ENCODE data around the gene CAMK2A.

The CAMK2A gene

DNA sequence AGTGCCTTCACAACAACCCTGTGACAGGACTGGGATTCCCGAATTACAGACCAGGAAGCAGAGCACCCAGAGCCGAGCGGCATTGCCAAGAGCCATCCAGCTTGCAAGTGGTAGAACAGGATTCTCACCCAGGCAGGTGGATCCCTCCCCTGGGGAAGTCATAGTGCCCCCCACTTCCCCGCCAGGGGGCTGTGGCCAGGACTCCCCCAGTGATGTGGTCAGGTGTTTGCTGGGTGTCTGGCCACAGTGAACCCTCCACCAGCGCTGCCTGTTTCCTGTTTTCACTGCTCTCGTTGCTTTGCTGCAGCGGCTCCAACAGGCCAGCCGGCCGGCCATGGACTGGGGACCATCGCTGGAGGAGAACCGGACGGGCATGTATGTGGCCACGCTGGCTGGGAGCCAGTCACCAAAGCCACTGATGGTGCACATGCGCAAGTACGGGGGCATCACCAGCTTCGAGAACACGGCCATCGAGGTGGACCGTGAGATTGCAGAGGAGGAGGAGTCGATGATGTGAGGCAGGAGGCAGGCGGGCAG lies 80.4 kb downstream of the CAMK2A start:
- H3K27me3 ChIP-seq (ENCODE audit: control insufficient read depth, insufficient read depth, low read length) = no peaks in the 10 kb centered on the region
- no peaks in the 10 kb centered on the region for H3K4me1 ChIP-seq
- H3K79me2 ChIP-seq = no peaks in the 10 kb centered on the region
- no peak overlapping the region for H2AFZ ChIP-seq
- H3K27ac ChIP-seq = no peak overlapping the region
- H3K9me3 ChIP-seq (ENCODE audit: control insufficient read depth, low read length) = no peaks in the 10 kb centered on the region
- H3K4me3 ChIP-seq (ENCODE audit: low read depth, low read length) = no peak overlapping the region
- H3K36me3 ChIP-seq (ENCODE audit: control insufficient read depth, insufficient read depth, low read length) = no peaks in the 10 kb centered on the region
- H3K9ac ChIP-seq = no peak overlapping the region
- TF ChIP-seq, protein P1, sequence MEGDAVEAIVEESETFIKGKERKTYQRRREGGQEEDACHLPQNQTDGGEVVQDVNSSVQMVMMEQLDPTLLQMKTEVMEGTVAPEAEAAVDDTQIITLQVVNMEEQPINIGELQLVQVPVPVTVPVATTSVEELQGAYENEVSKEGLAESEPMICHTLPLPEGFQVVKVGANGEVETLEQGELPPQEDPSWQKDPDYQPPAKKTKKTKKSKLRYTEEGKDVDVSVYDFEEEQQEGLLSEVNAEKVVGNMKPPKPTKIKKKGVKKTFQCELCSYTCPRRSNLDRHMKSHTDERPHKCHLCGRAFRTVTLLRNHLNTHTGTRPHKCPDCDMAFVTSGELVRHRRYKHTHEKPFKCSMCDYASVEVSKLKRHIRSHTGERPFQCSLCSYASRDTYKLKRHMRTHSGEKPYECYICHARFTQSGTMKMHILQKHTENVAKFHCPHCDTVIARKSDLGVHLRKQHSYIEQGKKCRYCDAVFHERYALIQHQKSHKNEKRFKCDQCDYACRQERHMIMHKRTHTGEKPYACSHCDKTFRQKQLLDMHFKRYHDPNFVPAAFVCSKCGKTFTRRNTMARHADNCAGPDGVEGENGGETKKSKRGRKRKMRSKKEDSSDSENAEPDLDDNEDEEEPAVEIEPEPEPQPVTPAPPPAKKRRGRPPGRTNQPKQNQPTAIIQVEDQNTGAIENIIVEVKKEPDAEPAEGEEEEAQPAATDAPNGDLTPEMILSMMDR (IDR thresholded peaks at IDR 0.05) = no peak
- no peak overlapping the region for H3K4me2 ChIP-seq (ENCODE audit: low read length)

DNA sequence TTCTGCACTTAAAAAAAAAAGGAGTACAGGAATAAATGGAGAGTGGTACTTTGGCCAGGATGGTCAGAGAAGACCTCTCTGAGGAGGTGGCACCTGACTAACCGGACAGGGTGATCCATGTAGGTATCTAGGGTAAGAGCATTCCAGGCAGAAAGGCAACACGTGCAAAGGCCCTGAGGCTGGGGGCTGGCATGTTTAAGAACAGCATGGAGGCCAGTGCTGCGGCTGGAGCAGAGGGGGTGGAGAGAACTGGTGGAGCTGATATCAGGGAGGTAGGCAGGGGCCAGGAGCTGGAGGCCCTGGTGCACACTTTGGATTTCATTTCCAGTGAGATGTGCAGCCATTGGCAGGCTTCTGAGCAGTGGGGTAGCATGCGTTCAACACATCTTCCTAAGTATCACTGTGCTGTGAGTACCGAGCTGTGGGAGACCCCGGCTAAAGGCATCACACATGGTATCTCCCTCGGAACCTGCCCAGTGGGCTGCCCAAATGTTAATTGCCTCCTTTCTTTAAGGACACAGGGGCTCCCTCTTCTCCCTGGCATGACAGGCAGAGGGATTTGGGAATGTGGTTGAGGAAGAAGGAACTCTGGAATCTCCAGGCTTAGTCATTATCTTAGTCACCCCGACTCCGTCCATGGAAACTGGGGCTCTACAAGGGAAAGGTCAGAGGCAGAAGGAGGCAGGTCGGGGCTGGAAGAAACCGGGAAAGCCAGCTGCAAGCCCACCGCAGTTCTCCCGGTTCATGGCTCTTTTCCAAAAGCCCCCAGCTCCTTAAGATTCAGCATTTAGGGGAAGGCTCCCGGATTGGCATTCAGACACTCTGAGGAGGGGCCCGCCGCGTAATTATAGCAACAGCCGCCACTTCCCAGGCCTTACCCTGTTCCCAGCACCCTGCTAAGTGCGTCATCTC lies 81.1 kb downstream of the CAMK2A start:
- H3K4me2 ChIP-seq (ENCODE audit: low read length) = no peak overlapping the region

DNA sequence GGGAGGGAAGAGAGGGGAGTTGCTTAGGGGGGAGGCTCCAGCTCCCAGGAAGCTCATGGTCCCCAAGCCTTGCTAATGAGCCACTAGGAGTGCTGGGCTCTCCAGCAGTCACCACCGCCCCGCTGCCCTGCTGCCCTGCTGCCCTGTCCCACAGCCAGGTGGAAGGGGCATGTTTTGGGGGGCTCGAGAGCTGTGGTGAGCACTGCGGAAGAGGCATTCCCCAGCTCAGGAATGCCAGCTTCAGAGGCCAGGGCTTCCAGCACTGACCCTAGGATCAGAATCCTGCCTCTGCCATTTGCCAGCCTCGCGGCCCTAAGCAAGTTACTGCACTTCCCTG lies 82.8 kb downstream of the CAMK2A start:
- Histone ChIP-seq H3K4me3 (ENCODE audit: low read depth, low read length) (no peak overlapping the region), H3K36me3 (ENCODE audit: control insufficient read depth, insufficient read depth, low read length) (no peaks in the 10 kb centered on the region), H3K9me3 (ENCODE audit: control insufficient read depth, low read length) (no peaks in the 10 kb centered on the region), H2AFZ (no peak overlapping the region), H3K27me3 (ENCODE audit: control insufficient read depth, insufficient read depth, low read length) (no peaks in the 10 kb centered on the region), H3K9ac (no peak overlapping the region), H3K27ac (no peak overlapping the region), H3K79me2 (no peaks in the 10 kb centered on the region), H3K4me2 (ENCODE audit: low read length) (no peak overlapping the region), H3K4me1 (no peaks in the 10 kb centered on the region)
- TF ChIP-seq, protein P1 (IDR thresholded peaks at IDR 0.05) = no peak

More for the DNA sequence above, 81.1 kb downstream of the CAMK2A start:
- Histone ChIP-seq H3K79me2 (no peaks in the 10 kb centered on the region), H3K27me3 (ENCODE audit: control insufficient read depth, insufficient read depth, low read length) (no peaks in the 10 kb centered on the region), H3K4me1 (no peaks in the 10 kb centered on the region), H3K27ac (no peak overlapping the region), H3K4me3 (ENCODE audit: low read depth, low read length) (no peak overlapping the region), H3K36me3 (ENCODE audit: control insufficient read depth, insufficient read depth, low read length) (no peaks in the 10 kb centered on the region), H3K9me3 (ENCODE audit: control insufficient read depth, low read length) (no peaks in the 10 kb centered on the region), H3K9ac (no peak overlapping the region), H2AFZ (no peak overlapping the region)
- TF ChIP-seq, protein P1 (IDR thresholded peaks at IDR 0.05) = no peak

DNA sequence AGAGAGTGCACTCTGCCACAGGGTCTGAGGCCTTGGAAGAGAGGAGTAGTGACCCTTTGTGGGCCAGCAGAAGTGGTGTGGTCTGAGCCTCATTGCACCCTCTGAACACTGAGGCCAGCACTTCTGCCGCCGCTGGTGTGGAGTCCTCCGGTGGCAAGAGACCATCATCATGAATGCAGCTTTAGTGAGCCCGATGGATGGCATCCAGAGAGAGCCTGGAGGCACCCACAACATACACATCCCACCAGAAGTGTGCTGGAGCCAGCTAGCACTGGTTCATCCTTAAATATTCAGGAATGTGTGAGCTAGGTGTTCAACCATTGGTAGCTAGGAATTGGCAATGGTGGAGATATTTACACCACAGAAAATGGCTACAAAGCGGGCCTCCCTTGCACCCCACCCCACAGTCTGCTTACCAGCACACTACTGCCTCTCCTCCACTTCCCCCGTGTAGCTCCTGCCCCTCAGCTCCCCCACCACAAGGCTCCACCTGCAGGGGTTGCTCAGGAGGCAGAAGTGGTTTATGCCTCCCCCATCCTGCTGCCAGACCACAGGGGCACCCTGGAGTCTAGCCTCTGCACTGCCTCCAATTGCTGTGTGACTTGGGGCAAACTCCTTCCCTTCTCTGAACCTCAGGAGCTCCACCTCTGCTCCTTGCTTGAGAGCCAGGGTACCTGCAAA lies 83.3 kb downstream of the CAMK2A start:
- no peak overlapping the region for H2AFZ ChIP-seq
- TF ChIP-seq, protein P1 (IDR thresholded peaks at IDR 0.05) = no peak
- no peaks in the 10 kb centered on the region for H3K27me3 ChIP-seq (ENCODE audit: control insufficient read depth, insufficient read depth, low read length)
- no peaks in the 10 kb centered on the region for H3K36me3 ChIP-seq (ENCODE audit: control insufficient read depth, insufficient read depth, low read length)
- no peak overlapping the region for H3K27ac ChIP-seq
- H3K9me3 ChIP-seq (ENCODE audit: control insufficient read depth, low read length) = no peaks in the 10 kb centered on the region
- no peak overlapping the region for H3K4me2 ChIP-seq (ENCODE audit: low read length)
- H3K79me2 ChIP-seq = no peaks in the 10 kb centered on the region
- H3K4me3 ChIP-seq (ENCODE audit: low read depth, low read length) = no peak overlapping the region
- no peaks in the 10 kb centered on the region for H3K4me1 ChIP-seq
- no peak overlapping the region for H3K9ac ChIP-seq

All from parathyroid adenoma (tissue), 2 donors.